D721Med (cell line): ENCODE results near the gene B4GALNT1.
"Not testable (repeated sequence)": the region's sequence is repeated elsewhere in the genome, so short reads cannot be mapped to it uniquely, and the experiment has no call there.

Experiments
- DNase-seq: peaks from one replicate; pipeline ENCODE4 v3.0.0; 2011; ENCODE audit warnings: low spot score; ENCODE audit not compliant: insufficient read length
- FAIRE-seq: peaks from 2 replicates; lab custom pipeline; 2011; peaks lifted over from hg19 to GRCh38; lab: Jason Lieb, UNC
- CTCF ChIP-seq: IDR thresholded peaks from 2 replicates; pipeline ENCODE4 v1.5.1; 2012; ENCODE audit warnings: mild to moderate bottlenecking, control low read depth; ENCODE audit not compliant: insufficient read depth; ENCODE audit errors: missing control alignments

The B4GALNT1 gene

GRCh38 chr12:57661376-57661775, 28.4 kb upstream of the B4GALNT1 start:
- no peak for TF ChIP-seq CTCF
- FAIRE-seq (no peak), DNase-seq (no peak)

- FAIRE-seq (no peak), DNase-seq (no peak)
- no peak for TF ChIP-seq CTCF
Observed at GRCh38 chr12:57658890-57659289, 25.9 kb upstream of the B4GALNT1 start.

DNA sequence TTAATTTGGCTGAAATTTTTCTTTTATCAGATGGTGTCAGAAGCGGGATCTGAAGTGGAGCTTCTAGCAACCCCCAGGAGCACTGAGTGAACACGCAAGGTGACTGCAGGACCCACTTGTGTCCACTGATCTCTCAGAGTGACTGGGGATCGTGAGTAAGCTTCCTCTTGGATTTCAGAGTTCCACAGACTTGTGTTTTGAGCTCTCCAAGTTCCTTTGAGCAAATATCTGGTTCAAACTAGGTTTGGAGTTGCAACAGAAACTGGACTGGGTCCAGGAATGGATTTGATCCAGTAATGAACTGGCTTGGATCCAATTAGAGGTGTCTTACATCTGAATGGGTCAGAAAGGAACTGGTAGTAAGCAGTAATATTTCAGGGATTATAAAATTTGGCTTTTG, 24.7 kb upstream of the B4GALNT1 start:
- no peak for DNase-seq
- FAIRE-seq, result no peak
- no peak for TF ChIP-seq CTCF

DNA sequence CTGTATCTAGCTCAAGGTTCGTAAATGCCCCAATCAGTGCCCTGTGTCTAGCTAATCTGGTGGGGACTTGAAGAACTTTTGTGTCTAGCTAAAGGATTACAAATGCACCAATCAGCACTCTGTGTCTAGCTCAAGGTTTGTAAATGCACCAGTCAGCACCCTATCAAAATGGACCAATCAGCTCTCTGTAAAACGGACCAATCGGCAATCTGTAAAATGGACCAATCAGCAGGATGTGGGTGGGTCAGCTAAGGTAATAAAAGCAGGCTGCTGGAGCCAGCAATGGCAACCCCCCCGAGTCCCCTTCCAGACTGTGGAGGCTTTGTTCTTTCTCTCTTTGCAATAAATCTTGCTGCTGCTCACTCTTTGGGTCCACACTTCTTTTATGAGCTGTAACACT, 23.4 kb upstream of the B4GALNT1 start:
- FAIRE-seq, DNase-seq: not testable (repeated sequence)

DNA sequence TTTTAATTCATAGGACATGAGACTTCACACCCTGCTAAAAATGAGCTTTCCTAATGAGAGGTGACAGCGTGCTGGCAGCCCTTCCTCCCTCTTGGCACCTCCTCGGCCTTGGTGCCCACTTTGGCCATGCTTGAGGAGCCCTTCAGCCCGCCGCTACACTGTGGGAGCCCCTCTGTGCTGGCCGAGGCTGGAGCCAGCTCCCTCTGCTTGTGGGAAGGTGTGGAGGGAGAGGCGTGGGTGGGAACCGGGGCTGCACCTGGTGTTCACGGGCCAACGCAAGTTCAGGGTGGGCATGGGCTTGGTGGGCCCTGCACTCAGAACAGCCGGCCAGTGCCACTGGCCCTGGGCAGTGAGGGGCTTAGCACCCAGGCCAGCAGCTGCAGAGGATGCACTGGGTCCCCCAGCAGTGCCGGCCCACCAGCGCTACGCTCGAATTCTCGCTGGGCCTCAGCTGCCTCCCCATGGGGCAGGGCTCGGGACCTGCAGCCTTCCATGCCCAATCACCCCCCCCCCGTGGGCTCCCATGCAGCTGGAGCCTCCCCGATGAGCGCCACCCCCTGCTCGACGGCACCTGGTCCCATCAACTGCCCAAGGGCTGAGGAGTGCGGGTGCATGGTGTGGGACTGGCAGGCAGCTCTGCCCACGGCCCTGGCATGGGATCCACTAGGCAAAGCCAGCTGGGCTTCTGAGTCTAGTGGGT, 22.7 kb upstream of the B4GALNT1 start:
- DNase-seq, result no peak
- FAIRE-seq, result no peak
- TF ChIP-seq CTCF, result no peak

GRCh38 chr12:57654042-57654441, 21.0 kb upstream of the B4GALNT1 start:
- FAIRE-seq, result no peak
- no peak for DNase-seq
- TF ChIP-seq CTCF, result no peak

GRCh38 chr12:57646659-57647049, 13.7 kb upstream of the B4GALNT1 start:
- not testable (repeated sequence) for DNase-seq, FAIRE-seq

- not testable (repeated sequence) for FAIRE-seq, DNase-seq
Observed at GRCh38 chr12:57645990-57646658, 13.1 kb upstream of the B4GALNT1 start.
